Activated T-cell treated with anti-CD3 and anti-CD28 coated beads for 48 hours (primary cell): ENCODE data around the gene TRMT2A.

Source experiments
- DNase-seq: peaks from one replicate; pipeline ENCODE4 v3.0.0-alpha.2; 2020; ENCODE audit warnings: low read depth

TRMT2A gene

GRCh38 chr22:20102203-20102780 lies 14.7 kb downstream of the TRMT2A start:
- no peak for DNase-seq

- DNase-seq, result no peak
Measured at GRCh38 chr22:20101638-20102037, 15.4 kb downstream of the TRMT2A start.

- DNase-seq, result no peak
Measured at GRCh38 chr22:20099099-20099711, 17.8 kb downstream of the TRMT2A start.

GRCh38 chr22:20096574-20097420 lies 20.2 kb downstream of the TRMT2A start:
- DNase-seq, result no peak

- no peak for DNase-seq
Measured at GRCh38 chr22:20095521-20095920, 21.5 kb downstream of the TRMT2A start.

- DNase-seq, result no peak
Measured at GRCh38 chr22:20094197-20094807, 22.7 kb downstream of the TRMT2A start.

GRCh38 chr22:20093418-20094196 lies 23.4 kb downstream of the TRMT2A start:
- DNase-seq, result no peak

- DNase-seq, result no peak
Measured at GRCh38 chr22:20092477-20092854, 24.6 kb downstream of the TRMT2A start.

GRCh38 chr22:20091690-20092476 lies 25.1 kb downstream of the TRMT2A start:
- DNase-seq, result no peak

GRCh38 chr22:20090730-20091240 lies 26.2 kb downstream of the TRMT2A start:
- no peak for DNase-seq

- DNase-seq, result no peak
Measured at GRCh38 chr22:20089977-20090729, 26.9 kb downstream of the TRMT2A start.

GRCh38 chr22:20089226-20089976 lies 27.6 kb downstream of the TRMT2A start:
- no peak for DNase-seq

- no peak for DNase-seq
Measured at GRCh38 chr22:20088263-20088648, 28.8 kb downstream of the TRMT2A start.

GRCh38 chr22:20087319-20088262 lies 29.4 kb downstream of the TRMT2A start:
- no peak for DNase-seq

- DNase-seq, result no peak
Measured at GRCh38 chr22:20086763-20087162, 30.3 kb downstream of the TRMT2A start.

GRCh38 chr22:20086101-20086599 lies 30.9 kb downstream of the TRMT2A start:
- no peak for DNase-seq

GRCh38 chr22:20085651-20086050 lies 31.4 kb downstream of the TRMT2A start:
- DNase-seq, result no peak
